ENCODE data around the gene NTN5. TPM values are rescaled to one million over a fixed set of nuclear protein-coding genes. Genes with fewer than 3 reads are reported as not detected.
"Not testable (repeated sequence)": the region's sequence is repeated elsewhere in the genome, so short reads cannot be mapped to it uniquely, and the experiment has no call there.

The NTN5 gene, protein sequence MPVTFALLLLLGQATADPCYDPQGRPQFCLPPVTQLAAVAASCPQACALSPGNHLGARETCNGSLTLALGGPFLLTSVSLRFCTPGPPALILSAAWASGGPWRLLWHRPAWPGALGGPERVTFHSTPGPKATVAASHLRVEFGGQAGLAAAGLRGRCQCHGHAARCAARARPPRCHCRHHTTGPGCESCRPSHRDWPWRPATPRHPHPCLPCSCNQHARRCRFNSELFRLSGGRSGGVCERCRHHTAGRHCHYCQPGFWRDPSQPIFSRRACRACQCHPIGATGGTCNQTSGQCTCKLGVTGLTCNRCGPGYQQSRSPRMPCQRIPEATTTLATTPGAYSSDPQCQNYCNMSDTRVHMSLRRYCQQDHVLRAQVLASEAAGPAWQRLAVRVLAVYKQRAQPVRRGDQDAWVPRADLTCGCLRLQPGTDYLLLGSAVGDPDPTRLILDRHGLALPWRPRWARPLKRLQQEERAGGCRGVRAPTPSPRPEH
- 1 to 10 TPM in 1 of 8 experiments, under 1 TPM in 6, not detected in 1; 0.16 to 1.3 (median 0.50) TPM for total RNA-seq

DNA sequence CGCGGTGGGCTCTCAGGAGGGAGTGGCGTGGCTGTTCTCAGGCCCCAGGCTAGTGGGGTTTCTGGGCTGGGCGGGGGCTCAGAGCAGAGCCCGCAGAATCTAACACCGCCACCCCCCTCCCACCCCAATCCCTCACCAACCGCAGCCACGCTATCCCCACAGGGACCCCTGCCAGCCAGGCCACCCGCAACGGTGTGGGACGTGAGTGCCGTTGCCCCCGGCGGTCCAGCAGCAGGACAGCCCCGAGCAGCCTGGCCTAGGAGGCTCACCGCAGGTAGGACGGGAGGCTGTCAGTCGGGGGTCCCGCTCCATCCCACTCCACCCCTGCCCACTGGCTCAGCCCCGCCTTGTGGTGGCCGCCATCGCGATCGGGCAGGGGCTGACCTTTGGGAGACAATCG, at the start of gene NTN5:
NTN5 (minus strand) TSS at position 24 of the 400 bp plus-strand sequence. CDS start 2,031 bp downstream, outside the sequence.
- Histone ChIP-seq H3K4me3 (no peak within 1 kb of the TSS), H3K27ac (no peak within 1 kb of the TSS), H3K4me1 (replicated peaks in 1 of 2) (peaks cover 29 to 36% of the 10 kb centered on the region in 2 donors)
- in situ Hi-C loops (cut with MboI; ENCODE audit: low pct_unique_long_range_greater_than_20kb in 2 of 9, low sequenced_read_pairs in 9 of 9, unreplicated experiment in 9 of 9) = no loop called here
- no CpG with 5 or more reads among the region's 25 CpGs for WGBS, 10 experiments
- ATAC-seq (replicated peaks in 6 of 8) = no peak

GRCh38 chr19:48722196-48722708, 49.4 kb upstream of the NTN5 start:
- WGBS, 10 experiments = 40 to 100% (median 75%) methylated on average over 3 to 10 of the region's 11 CpGs; no CpG with 5 or more reads in 2 of the 10 experiments
- Histone ChIP-seq H3K4me3 (no peak overlapping the region), H3K27ac (no peak overlapping the region), H3K4me1 (replicated peaks in 1 of 2) (peaks cover 20 to 27% of the 10 kb centered on the region in 2 donors)
- ATAC-seq (replicated peaks in 6 of 8) = no peak
- in situ Hi-C loops (cut with MboI; ENCODE audit: low pct_unique_long_range_greater_than_20kb in 2 of 9, low sequenced_read_pairs in 9 of 9, unreplicated experiment in 9 of 9) = no loop called here

DNA sequence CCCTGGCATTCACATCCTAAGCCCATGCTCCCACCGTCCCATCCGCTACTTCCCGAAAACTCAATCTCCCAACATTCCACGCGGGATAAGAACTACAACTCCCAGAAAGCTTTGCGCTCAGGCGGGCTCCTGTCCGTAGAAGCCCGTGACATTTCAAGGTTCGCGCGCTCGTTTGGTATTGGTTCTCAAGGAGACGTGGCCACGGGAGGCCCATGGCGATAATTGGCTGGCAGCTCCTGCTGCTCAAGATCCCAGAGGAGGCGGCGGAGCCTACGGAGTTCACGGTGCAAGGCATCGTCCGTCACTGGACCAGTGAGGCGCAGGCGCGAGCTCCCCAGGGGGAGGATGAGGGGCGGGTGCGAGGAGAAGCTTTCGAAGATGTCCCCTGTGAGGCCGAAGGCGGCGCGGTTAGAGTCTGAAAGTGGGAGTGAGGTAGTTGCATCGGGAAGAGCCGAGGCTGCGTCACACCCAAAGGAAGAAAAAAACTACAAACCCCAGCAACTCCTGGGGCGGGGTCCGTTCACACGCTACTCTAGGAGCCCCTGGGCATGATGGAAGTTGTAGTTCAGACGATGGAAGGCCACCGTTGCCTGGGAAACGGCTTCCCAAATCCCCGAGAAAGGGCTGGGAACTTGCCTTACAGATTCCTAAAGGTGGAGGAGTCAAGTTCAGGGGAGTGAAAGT, 47.9 kb upstream of the NTN5 start:
- Histone ChIP-seq H3K4me3 (peak overlapping the region; percentile 50 to 81 (median 56)), H3K27ac (peak overlapping the region; percentile 82 to 87), H3K4me1 (replicated peaks in 1 of 2) (peaks cover 30 to 37% of the 10 kb centered on the region in 2 donors)
- 0 to 3% (median 1%) methylated on average over 5 to 20 of the region's 42 CpGs; no CpG with 5 or more reads in 5 of the 10 experiments for WGBS, 10 experiments
- in situ Hi-C loops (cut with MboI; ENCODE audit: low pct_unique_long_range_greater_than_20kb in 2 of 9, low sequenced_read_pairs in 9 of 9, unreplicated experiment in 9 of 9) = no loop called here
- peak; percentile 86 to 92 (median 89) for ATAC-seq (replicated peaks in 6 of 8)

- Histone ChIP-seq H3K27ac (no peak overlapping the region), H3K4me1 (replicated peaks in 1 of 2) (peaks cover 27 to 35% of the 10 kb centered on the region in 2 donors), H3K4me3 (peak overlapping the region in 3 of 5 donors; percentile 50 to 56 (median 53))
- ATAC-seq (replicated peaks in 6 of 8) = peak in 5 of 8 experiments; percentile 0 to 27 (median 1)
- in situ Hi-C loops (cut with MboI; ENCODE audit: low pct_unique_long_range_greater_than_20kb in 2 of 9, low sequenced_read_pairs in 9 of 9, unreplicated experiment in 9 of 9) = no loop called here
- WGBS, 10 experiments = 0 to 49% (median 7%) methylated on average over 2 to 5 of the region's 12 CpGs; no CpG with 5 or more reads in 5 of the 10 experiments
Measured at GRCh38 chr19:48720251-48720612, 47.4 kb upstream of the NTN5 start.

GRCh38 chr19:48719263-48720171, 46.7 kb upstream of the NTN5 start, which contains the start of gene MAMSTR:
Gene MAMSTR, minus strand, starts transcription at chr19:48719725. Its CDS starts 694 bp downstream, at chr19:48719031.
- H3K4me3 ChIP-seq = peak within 1 kb of the TSS in 3 of 5 donors; percentile 50 to 56 (median 53)
- H3K27ac ChIP-seq = peak within 1 kb of the TSS in 1 of 2 donors; percentile 20
- 74 to 100% (median 97%) methylated on average over 1 to 9 of the region's 33 CpGs; no CpG with 5 or more reads in 3 of the 10 experiments for WGBS, 10 experiments
- ATAC-seq (replicated peaks in 6 of 8) = no peak
- in situ Hi-C loops (cut with MboI; ENCODE audit: low pct_unique_long_range_greater_than_20kb in 2 of 9, low sequenced_read_pairs in 9 of 9, unreplicated experiment in 9 of 9) = no loop called here
- H3K4me1 ChIP-seq (replicated peaks in 1 of 2) = peaks cover 21 to 35% of the 10 kb centered on the region in 2 donors

- Histone ChIP-seq H3K4me1 (replicated peaks in 1 of 2) (peaks cover 21 to 35% of the 10 kb centered on the region in 2 donors), H3K27ac (peak overlapping the region in 1 of 2 donors; percentile 20), H3K4me3 (no peak overlapping the region)
- WGBS, 10 experiments = 17 to 100% (median 49%) methylated on average over 1 to 7 of the region's 15 CpGs; no CpG with 5 or more reads in 3 of the 10 experiments
- in situ Hi-C loops (cut with MboI; ENCODE audit: low pct_unique_long_range_greater_than_20kb in 2 of 9, low sequenced_read_pairs in 9 of 9, unreplicated experiment in 9 of 9) = no loop called here
- ATAC-seq (replicated peaks in 6 of 8) = no peak
Measured at GRCh38 chr19:48718711-48719231, 46.0 kb upstream of the NTN5 start.

DNA sequence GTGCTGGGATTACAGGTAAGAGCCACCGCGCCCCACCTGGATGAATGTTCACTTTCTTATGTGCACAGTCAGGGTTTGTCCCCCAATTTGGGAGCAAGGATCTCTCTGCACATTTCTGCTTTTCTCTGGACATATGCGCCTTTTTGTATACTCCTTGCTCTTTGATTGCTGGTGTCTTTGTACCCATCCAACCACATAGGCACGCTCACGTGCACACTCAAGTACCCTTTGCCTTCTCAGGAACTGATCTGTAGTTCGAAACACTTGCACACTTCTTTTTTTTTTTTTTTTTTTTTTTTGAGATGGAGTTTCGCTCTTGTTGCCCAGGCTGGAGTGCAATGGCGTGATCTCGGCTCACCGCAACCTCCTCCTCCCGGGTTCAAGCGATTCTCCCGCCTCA, 45.3 kb upstream of the NTN5 start:
- H3K4me3 ChIP-seq; ATAC-seq (replicated peaks in 6 of 8); H3K27ac ChIP-seq; in situ Hi-C loops (cut with MboI; ENCODE audit: low pct_unique_long_range_greater_than_20kb in 2 of 9, low sequenced_read_pairs in 9 of 9, unreplicated experiment in 9 of 9): not testable (repeated sequence)
- 89 to 100% (median 95%) methylated on average over 1 to 10 of the region's 13 CpGs; no CpG with 5 or more reads in 1 of the 10 experiments for WGBS, 10 experiments
- peaks cover 21 to 35% of the 10 kb centered on the region in 2 donors for H3K4me1 ChIP-seq (replicated peaks in 1 of 2)

DNA sequence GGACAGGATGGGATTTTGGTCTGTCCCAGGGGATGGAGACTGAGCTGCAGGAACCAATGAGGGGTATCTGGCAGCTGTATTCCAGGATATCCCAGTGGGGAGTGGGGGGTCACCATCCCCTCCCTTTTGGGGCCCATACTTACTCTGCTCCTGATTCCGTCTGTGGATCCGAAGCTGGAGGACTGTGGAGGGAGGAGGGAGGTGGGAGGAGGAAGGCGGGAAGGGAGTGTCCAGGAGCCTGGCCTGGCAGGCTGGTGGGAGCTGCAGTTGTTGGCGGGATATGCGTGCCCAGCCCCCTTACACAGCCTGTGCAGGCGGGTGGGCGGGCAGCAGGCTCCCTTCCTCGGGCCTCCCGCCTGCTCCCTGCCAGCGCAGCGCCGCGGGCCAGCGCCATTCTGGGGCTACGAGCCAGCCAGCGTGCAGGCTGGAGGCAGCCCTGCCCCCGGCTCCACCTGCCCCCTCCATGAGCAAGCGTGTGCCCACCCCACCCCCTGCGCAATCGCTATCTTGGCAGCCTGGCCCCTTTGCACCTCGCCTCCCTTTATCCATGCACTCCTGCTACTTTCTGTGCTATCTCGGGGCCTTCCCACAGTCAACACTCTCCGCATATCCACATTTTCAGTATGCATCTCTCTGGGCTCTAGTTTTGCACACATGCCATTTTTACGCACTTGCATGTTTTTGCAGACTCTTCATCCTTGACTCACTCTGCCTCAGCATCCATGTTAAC, 43.9 kb upstream of the NTN5 start:
- H3K4me3 ChIP-seq = no peak overlapping the region
- in situ Hi-C loops (cut with MboI; ENCODE audit: low pct_unique_long_range_greater_than_20kb in 2 of 9, low sequenced_read_pairs in 9 of 9, unreplicated experiment in 9 of 9) = no loop called here
- peak in 6 of 8 experiments; percentile 2 to 17 (median 6) for ATAC-seq (replicated peaks in 6 of 8)
- peak overlapping the region; percentile 30 to 66 for H3K27ac ChIP-seq
- peaks cover 24 to 40% of the 10 kb centered on the region in 2 donors for H3K4me1 ChIP-seq (replicated peaks in 1 of 2)
- WGBS, 10 experiments = 0 to 100% (median 48%) methylated on average over 1 to 4 of the region's 24 CpGs

- H3K27ac ChIP-seq = no peak overlapping the region
- H3K4me1 ChIP-seq (replicated peaks in 1 of 2) = peaks cover 24 to 40% of the 10 kb centered on the region in 2 donors
- WGBS, 10 experiments = 81 to 100% (median 88%) methylated on average over 1 to 8 of the region's 19 CpGs; no CpG with 5 or more reads in 5 of the 10 experiments
- ATAC-seq (replicated peaks in 6 of 8) = peak in 2 of 8 experiments; percentile 2 to 5
- H3K4me3 ChIP-seq = no peak overlapping the region
- in situ Hi-C loops (cut with MboI; ENCODE audit: low pct_unique_long_range_greater_than_20kb in 2 of 9, low sequenced_read_pairs in 9 of 9, unreplicated experiment in 9 of 9) = no loop called here
Measured at GRCh38 chr19:48715681-48716171, 42.9 kb upstream of the NTN5 start.

DNA sequence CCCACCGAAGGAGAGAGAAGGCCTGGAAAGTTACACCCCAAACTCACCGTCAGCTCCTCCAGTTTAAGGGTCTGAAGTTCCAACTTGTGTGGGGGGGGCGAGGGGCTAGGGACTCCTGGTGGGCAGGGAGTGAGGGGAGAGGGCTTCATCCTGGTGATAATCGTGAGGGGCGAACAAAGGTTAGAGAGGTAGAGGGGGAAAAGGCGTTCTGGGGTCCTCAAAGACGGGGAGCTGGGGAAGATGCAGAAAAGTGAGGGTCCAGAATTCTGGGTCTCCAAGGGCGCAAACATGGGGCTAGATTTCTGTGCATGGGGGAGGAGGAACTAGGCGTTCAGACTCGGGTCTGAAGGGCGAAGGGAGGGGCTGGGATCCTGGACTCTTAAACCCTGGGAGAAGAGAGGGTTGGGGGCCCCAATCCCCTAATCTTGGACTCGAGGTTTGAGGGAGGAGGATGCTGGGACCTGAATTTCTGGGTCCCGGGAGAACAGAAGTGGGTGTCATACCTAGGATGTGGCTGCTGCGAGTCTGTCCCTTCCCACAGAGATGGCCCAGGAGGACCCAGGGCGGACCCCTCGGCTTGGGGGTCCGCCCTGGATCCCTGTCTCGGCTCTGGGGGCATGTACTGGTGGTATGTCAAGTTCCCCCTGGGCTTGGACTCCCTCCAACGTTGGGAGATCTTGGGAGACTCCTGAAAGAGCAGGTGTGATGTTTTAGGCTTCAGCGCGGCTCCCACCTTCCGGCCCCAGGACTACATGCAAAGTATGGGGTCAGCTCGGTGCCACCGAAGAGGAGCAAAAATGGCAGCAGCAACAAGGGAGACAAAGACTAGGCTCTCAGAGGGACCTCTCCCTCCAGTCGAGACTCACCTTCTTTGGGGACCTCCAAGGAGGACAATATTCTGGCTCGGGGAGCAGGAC, 42.2 kb upstream of the NTN5 start:
- ATAC-seq (replicated peaks in 6 of 8) = no peak
- Histone ChIP-seq H3K4me3 (peak overlapping the region; percentile 27 to 38 (median 32)), H3K4me1 (replicated peaks in 1 of 2) (peaks cover 21 to 37% of the 10 kb centered on the region in 2 donors), H3K27ac (peak overlapping the region; percentile 46 to 62)
- WGBS, 10 experiments = 50 to 100% (median 77%) methylated on average over 1 to 7 of the region's 26 CpGs; no CpG with 5 or more reads in 4 of the 10 experiments
- in situ Hi-C loops (cut with MboI; ENCODE audit: low pct_unique_long_range_greater_than_20kb in 2 of 9, low sequenced_read_pairs in 9 of 9, unreplicated experiment in 9 of 9) = no loop called here
